Uterus (tissue), 2 donors: ENCODE data around the gene MXRA8.

Experiments used
- CTCF ChIP-seq, 4 experiments: fragments of 200-600 bp in 2 of 4; fragments of 450-650 bp in 2 of 4; sonication (generic) in 2 of 4; IDR thresholded peaks; one replicate each; pipeline ENCODE4 v1.5.1; 2016 to 2019; ENCODE audit warnings: antibody characterized with exemption in 4 of 4, mild to moderate bottlenecking in 2 of 4, moderate library complexity in 1 of 4
- POLR2A ChIP-seq, 2 donors: fragments of 450-650 bp; IDR thresholded peaks; one replicate each; pipeline ENCODE4 v1.6.1; 2016; ENCODE audit warnings: antibody characterized with exemption in 2 of 2, mild to moderate bottlenecking in 1 of 2, moderate library complexity in 1 of 2

GRCh38 chr1:1380860-1381259, 22.5 kb upstream of the MXRA8 start:
- TF ChIP-seq CTCF (IDR thresholded peaks at IDR 0.05) (no peak), POLR2A (IDR thresholded peaks at IDR 0.05) (no peak)
